GM18519 (cell line): Measurements from ENCODE around the gene DHRS7C.

ENCODE experiments used
- ATAC-seq: cut with Tn5 transposase; IDR thresholded peaks from one replicate; pipeline ENCODE4 v1.9.1; 2021; ENCODE audit warnings: mild to moderate bottlenecking, moderate library complexity; ENCODE audit not compliant: unreplicated experiment, low FRiP score

Gene DHRS7C

DNA sequence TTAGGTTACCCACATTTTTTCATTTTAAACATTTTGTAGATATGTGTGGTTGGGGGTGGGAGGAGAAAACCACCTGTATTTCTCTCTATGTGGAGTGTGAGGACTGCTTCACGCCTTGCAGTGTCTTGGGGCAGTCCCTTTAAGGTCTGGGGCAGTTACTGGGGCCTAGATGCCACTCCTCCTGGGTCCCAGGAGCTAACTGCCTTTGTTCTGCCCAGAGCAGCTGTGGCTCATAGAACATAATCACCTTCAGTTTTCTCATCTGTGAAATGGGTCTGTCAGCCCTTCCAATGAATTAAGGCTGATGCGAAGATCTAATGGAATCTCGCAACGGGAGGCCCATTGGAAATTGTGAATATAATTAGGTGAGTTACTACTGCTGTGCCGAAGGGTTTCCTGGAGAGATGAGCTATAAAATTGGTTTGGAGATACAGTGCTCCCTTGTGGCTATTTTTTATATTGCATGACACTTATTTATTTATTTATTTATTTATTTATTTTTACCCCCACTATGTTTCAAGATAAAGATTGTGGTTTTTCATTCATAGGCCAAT is 22.9 kb downstream of the DHRS7C start:
- ATAC-seq = no peak

DNA sequence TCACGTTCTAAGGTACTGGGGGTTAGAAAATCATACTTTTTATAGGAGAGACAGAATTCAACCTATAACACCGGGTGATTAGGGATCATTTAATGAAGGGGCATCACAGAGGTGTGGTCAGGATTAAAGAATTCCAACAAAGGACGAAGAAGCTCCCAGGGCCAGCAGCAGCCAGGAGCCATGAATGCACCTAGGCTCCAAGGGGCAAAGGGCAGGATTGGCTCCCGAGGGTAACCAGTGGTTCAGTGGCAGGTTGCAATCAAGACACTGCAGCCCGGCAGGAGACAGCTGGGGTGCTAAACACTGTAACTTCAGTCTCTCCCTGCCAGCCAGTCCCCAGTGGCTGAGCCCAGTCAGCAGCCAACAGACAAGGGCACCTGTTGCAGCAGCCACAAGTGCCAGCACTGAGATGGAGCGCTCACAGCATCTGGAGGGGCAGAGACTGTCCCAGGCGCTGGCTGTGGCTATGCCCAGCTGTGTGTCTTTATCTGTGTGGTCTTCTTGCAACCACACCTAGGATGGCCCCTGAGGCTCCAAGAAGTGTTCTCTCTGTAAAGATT is 23.9 kb downstream of the DHRS7C start:
- no peak for ATAC-seq

DNA sequence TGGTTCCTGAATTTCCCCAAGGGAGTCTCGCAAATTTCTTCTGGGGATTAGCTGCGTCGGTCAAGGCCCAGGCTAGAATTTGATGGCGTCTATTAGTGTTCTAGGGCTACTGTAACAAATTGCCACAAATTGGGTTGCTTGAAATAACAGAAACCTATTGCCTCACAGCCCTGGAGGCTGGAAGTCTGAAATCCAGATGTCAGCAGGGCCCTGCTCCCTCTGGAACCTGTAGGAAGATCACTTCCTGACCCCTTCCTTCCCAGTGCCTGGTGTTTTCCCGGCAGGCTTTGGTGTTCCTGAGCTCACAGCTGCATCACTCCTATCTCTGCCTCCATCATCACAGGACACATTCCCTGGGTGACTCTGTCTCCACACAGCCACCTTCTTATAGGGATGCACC is 24.4 kb downstream of the DHRS7C start:
- no peak for ATAC-seq

DNA sequence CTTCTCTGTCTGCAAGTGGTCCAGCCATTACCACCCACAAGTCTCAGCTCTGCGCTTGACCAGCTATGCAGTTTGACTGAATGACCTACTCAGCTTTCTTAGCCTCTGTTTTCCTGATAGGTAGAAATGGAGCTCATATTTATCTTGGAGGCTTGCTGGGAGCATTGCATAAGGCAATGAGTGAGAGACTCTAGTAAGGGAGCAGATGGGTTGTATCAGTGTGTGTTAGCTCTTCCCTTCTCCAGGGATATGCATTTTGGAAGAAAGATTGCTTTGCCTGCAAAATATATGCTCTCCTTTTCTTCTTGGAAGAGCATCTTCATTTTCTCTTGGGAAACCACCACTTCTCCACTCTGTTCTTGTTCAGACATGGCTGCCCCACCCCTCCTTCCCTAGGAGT is 26.1 kb downstream of the DHRS7C start:
- no peak for ATAC-seq

DNA sequence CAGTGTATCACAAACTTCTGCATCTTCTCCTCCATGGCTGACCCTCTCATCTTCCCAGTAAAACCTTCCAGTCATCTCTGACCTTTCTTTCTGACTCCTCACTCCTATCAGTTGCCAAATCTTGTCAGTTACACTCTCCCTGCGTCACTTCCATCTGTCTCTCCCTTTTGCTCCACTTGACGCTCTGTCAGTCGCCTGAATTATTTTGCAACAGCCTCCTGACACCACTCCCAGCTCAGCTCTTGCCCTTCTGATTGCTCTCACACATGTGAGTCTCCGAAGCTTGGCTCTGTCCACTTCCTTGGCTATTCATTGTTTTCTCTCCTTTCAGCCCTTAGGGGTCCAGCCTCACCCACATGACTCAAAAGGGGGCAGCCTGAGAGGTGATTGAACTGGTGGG is 27.7 kb downstream of the DHRS7C start:
- no peak for ATAC-seq

DNA sequence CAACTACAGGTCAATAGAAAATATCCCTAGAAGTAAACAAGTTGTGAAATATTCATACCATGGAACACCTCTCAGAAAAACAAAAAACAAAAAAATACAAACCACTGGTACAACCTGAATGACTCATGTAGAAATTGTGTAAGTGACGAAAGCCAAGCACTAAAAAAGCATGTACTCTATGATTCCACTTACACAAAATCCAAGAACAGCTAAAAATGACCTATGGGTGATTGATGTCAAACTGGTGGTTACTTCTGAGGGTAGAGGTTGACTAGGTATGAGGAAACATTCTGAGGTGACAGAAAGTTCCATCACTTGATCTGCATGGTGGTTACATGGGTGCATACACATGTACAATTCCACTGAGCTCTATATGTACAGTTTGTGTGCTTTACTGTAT is 31.1 kb downstream of the DHRS7C start:
- no peak for ATAC-seq

DNA sequence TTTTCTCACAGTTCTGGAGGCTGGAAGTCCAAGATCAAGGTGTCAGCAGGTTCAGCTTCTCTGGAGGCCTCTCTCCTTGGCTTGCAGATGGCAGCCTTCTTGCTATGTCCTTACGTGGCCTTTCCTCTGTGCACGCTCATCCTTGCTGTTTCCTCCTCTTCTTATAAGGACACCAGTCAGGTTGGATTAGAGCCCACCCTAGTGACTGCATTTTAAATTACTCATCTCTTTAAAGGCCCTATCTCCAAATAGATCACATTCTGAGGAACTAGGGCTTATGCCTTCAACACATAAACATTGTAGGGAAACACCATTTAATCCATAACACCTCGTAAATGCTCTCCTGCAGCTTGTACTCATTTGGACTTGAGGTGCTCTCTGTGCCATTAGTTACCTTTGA is 36.3 kb downstream of the DHRS7C start:
- ATAC-seq = no peak

DNA sequence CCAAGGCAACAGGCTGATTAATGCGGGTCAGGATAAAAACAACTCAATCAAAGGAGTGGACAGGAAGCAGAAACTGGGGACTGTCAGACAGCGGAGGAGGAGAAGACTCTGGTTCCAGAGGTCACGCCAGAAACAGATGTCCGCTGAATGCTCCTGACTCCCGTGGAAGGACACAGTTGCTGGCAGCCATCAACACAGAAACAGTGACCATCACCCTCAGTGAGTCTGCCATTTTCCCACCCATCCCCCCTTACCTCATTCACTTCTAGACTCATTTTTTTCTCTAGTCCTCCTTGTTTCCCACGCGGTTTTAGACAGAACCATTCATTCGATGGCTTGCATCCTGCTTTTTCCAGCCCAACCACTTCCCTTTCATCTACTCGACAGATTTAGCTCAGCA is 40.9 kb downstream of the DHRS7C start:
- ATAC-seq = no peak

DNA sequence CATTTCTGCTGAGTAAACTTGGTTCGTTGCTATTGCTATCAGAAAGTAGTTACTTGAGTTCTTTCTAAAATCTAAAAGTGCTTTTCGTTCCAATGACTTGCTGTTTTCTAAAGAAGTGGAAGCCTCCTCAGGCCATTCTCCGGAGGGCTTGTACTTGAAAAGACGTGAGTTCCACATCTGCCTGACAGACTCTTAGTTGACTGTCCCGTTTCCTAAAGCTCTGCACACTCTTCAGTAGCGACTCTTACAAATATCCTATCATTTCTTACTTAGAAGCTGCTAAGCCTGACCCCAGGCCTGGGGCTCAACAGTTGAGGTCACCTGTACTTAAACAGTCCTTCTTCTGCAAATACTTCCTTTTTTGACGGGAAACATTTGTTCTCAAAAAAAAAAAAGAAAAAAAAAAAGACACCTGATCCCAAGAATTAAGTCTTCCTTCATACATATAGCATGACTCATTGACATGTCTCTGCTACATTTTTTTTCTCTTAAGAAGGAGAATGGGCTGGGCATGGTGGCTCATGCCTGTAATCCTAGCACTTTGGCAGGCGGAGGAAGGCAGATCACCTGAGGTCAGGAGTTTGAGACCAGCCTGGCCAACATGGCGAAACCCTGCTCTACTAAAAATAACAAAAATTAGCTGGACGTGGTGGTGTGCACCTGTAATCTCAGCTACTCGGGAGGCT is 61.5 kb downstream of the DHRS7C start:
- no peak for ATAC-seq

DNA sequence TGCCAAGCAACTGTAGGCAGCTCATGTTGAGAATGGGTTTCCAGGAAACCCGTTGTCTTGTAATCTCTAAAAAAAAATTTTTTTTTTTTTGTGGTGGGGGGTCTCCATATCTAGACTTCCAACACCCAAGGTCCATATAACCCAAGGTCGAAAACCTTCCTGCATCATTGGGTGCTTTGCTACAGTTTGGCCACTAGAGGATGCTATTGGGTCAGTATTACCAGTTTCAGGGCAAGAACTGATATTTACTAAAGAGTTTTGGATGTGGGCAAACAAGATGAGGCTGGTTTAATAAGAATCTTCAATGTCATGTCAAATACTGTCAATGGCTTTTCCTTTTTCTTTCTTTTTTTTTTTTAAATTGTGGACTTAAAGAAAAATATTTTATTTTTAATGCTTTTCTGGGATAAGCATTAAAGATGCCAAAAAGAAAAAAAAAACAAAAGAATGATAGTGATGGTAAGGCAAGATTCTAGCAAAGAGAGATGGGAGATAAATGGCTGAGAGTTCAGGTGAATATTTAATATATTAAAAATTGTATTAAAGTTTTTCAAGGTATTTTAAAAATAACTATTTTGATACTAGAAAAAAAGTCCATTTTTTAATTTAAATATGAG is 62.2 kb downstream of the DHRS7C start:
- ATAC-seq = no peak

DNA sequence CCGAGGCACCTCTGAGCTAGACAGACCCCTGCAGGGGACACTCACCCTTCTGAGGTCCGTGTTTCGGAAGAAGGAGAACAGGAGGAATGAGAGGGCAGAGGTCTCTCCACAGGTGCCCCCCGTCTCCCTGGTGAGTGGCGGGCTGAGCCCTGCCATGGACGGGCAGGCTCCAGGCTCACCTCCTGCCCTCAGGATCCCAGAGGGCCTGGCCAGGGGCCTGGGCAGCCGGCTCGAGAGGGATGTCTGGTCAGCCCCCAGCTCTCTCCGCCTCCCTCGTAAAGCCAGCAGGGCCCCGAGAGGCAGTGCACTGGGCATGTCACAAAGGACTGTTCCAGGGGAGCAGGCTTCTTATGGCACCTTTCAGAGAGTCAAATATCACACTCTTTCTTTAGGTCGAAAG is 62.8 kb downstream of the DHRS7C start:
- ATAC-seq = no peak

DNA sequence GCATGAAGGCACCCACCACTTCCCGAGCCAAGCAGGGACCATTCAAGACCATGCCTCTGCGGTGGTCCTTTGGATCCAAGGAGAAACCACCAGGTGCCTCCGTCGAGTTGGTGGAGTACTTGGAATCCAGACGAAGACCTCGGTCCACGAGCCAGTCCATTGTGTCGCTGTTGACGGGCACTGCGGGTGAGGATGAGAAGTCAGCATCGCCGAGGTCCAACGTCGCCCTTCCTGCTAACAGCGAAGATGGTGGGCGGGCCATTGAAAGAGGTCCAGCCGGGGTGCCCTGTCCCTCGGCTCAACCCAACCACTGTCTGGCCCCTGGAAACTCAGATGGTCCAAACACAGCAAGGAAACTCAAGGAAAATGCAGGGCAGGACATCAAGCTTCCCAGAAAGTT is 63.4 kb downstream of the DHRS7C start:
- no peak for ATAC-seq

DNA sequence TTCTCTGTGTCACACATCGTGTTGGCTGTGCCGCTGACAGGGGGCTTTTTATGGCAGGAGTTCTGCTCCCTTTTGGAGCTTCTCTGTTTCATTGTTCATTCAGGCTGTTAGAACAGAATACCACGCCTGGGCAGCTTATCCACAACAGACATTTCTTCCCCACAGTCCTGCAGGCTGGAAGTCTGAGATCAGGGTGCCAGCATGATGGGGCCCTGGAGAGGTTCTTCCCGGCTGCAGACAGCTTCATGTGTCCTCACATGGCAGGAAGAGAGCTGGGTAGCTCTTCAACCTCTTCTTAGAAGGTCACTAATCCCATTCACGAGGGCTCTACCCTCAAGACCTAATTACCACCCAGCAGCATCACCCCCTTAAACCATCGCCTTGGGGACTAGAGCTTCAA is 65.1 kb downstream of the DHRS7C start:
- no peak for ATAC-seq

DNA sequence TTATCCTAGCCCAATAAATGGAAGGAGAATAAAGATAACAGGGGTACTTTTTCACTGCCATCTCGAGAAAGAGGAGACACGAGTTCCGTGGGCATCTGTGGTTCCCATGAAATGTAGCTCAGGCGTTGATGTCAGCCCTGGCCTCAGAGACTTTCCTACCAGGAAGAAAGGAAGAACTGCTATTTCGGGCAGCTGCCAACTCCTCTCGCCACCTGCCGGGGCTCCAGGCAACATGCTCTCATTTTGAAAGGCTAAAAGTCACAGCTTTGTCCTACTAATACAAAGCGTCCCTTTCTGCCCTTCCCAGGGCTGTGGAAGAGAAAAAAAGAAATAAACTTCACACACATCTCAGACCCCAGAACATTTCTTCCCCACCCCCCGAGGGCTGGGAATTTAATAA is 65.8 kb downstream of the DHRS7C start:
- no peak for ATAC-seq
